ENCODE results near the gene ARHGAP1.

The ARHGAP1 gene

GRCh38 chr11:46640036-46640788, 60.2 kb downstream of the ARHGAP1 start:
- H3K36me3 Mint-ChIP-seq (ENCODE audit: low read depth), result peaks cover 46% of the 10 kb centered on the region
- DNase-seq, result no peak
- no peaks in the 10 kb centered on the region for H3K4me1 Mint-ChIP-seq
- H3K27ac Mint-ChIP-seq, result no peak overlapping the region
- H3K27me3 Mint-ChIP-seq (ENCODE audit: low read depth, poor library complexity), result peaks cover 4% of the 10 kb centered on the region
- TF ChIP-seq, protein P1, sequence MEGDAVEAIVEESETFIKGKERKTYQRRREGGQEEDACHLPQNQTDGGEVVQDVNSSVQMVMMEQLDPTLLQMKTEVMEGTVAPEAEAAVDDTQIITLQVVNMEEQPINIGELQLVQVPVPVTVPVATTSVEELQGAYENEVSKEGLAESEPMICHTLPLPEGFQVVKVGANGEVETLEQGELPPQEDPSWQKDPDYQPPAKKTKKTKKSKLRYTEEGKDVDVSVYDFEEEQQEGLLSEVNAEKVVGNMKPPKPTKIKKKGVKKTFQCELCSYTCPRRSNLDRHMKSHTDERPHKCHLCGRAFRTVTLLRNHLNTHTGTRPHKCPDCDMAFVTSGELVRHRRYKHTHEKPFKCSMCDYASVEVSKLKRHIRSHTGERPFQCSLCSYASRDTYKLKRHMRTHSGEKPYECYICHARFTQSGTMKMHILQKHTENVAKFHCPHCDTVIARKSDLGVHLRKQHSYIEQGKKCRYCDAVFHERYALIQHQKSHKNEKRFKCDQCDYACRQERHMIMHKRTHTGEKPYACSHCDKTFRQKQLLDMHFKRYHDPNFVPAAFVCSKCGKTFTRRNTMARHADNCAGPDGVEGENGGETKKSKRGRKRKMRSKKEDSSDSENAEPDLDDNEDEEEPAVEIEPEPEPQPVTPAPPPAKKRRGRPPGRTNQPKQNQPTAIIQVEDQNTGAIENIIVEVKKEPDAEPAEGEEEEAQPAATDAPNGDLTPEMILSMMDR (IDR thresholded peaks at IDR 0.05), result no peak
- no peak overlapping the region for H3K4me3 Mint-ChIP-seq
- no peaks in the 10 kb centered on the region for H3K9me3 Mint-ChIP-seq

- H3K27ac Mint-ChIP-seq, result no peak overlapping the region
- no peak overlapping the region for H3K4me3 Mint-ChIP-seq
- H3K9me3 Mint-ChIP-seq, result no peaks in the 10 kb centered on the region
- peaks cover 39% of the 10 kb centered on the region for H3K36me3 Mint-ChIP-seq (ENCODE audit: low read depth)
- H3K27me3 Mint-ChIP-seq (ENCODE audit: low read depth, poor library complexity), result peaks cover 4% of the 10 kb centered on the region
- TF ChIP-seq, protein P1 (IDR thresholded peaks at IDR 0.05), result no peak
- H3K4me1 Mint-ChIP-seq, result no peaks in the 10 kb centered on the region
- DNase-seq, result no peak
These were observed 61.1 kb downstream of the ARHGAP1 start for GRCh38 chr11:46639197-46639839.

- Mint-ChIP-seq H3K36me3 (ENCODE audit: low read depth) (peaks cover 28% of the 10 kb centered on the region), H3K27ac (no peak overlapping the region), H3K4me3 (no peak overlapping the region), H3K27me3 (ENCODE audit: low read depth, poor library complexity) (peaks cover 4% of the 10 kb centered on the region), H3K9me3 (no peaks in the 10 kb centered on the region), H3K4me1 (no peaks in the 10 kb centered on the region)
- TF ChIP-seq, protein P1 (IDR thresholded peaks at IDR 0.05), result no peak
- no peak for DNase-seq
These were observed 62.9 kb downstream of the ARHGAP1 start for GRCh38 chr11:46637546-46637945.

DNA sequence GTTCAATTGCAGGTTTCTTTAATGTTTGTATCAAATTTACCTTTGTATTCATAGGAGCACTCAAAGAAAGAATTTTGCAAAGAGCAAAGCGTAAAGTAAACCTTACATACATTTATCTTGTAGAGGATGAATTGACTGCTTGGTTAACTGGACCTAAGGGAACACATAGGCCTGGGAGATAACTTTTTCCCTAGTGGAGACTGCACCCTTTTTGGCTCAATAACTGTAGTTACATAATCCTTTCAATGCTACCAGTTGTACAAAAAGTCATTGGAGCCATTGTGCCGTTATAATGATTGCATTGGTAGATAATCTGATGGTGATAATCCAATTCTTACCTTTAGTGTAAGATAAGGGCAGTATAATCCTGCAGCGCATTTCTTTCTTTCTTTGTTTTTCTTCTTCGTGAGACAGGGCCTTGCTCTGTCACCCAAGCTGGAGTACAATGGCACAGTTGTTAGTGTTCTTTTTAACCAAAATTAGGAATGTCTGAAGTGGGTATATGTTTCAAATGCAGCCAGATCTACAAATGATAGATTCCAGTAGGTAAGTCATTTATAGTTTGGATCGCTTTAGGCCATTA, 64.8 kb downstream of the ARHGAP1 start:
- peaks cover 25% of the 10 kb centered on the region for H3K36me3 Mint-ChIP-seq (ENCODE audit: low read depth)
- TF ChIP-seq, protein P1 (IDR thresholded peaks at IDR 0.05), result no peak
- no peaks in the 10 kb centered on the region for H3K4me1 Mint-ChIP-seq
- peaks cover 4% of the 10 kb centered on the region for H3K27me3 Mint-ChIP-seq (ENCODE audit: low read depth, poor library complexity)
- DNase-seq, result no peak
- H3K4me3 Mint-ChIP-seq, result no peak overlapping the region
- no peak overlapping the region for H3K27ac Mint-ChIP-seq
- no peaks in the 10 kb centered on the region for H3K9me3 Mint-ChIP-seq

GRCh38 chr11:46633291-46634217, 66.9 kb downstream of the ARHGAP1 start:
- Mint-ChIP-seq H3K9me3 (no peaks in the 10 kb centered on the region), H3K4me3 (no peak overlapping the region), H3K36me3 (ENCODE audit: low read depth) (peaks cover 19% of the 10 kb centered on the region), H3K27me3 (ENCODE audit: low read depth, poor library complexity) (peaks cover 4% of the 10 kb centered on the region), H3K4me1 (peaks cover 6% of the 10 kb centered on the region), H3K27ac (no peak overlapping the region)
- TF ChIP-seq, protein P1 (IDR thresholded peaks at IDR 0.05), result no peak
- no peak for DNase-seq
